Measurements from ENCODE around the gene RIPOR2. TPM values are rescaled to one million over a fixed set of nuclear protein-coding genes. Genes with fewer than 3 reads are reported as not detected.

RIPOR2 gene
- polyA plus RNA-seq, 4 donors: 1.0 to 3.1 (median 1.7) TPM

- FAIRE-seq: no peak
Observed at GRCh38 chr6:24844061-24844460, 91.7 kb downstream of the RIPOR2 start.

GRCh38 chr6:24840187-24840586 lies 95.6 kb downstream of the RIPOR2 start:
- Histone ChIP-seq H3K36me3 (ENCODE audit: control insufficient read depth in 3 of 3, insufficient read depth in 2 of 3, low read depth in 1 of 3, low read length in 3 of 3) (no peaks in the 10 kb centered on the region), H3K27ac (ENCODE audit: low read depth in 1 of 3, low read length in 2 of 3) (no peak overlapping the region), H3K27me3 (ENCODE audit: control insufficient read depth in 3 of 3, insufficient read depth in 3 of 3, low read length in 3 of 3) (no peaks in the 10 kb centered on the region), H3K4me1 (ENCODE audit: control insufficient read depth in 3 of 3, insufficient read depth in 2 of 3, low read depth in 1 of 3, low read length in 2 of 3) (no peaks in the 10 kb centered on the region), H3K9me3 (ENCODE audit: control insufficient read depth in 2 of 2, insufficient read depth in 1 of 2, low read depth in 1 of 2, low read length in 1 of 2) (no peaks in the 10 kb centered on the region), H3K4me3 (ENCODE audit: low read depth in 1 of 3, low read length in 3 of 3) (no peak overlapping the region)
- 65 to 86% (median 70%) methylated on average over 2 of the region's 2 CpGs for WGBS, 3 donors
- DNase-seq: no peak
- no peak for FAIRE-seq

More at GRCh38 chr6:24844061-24844460, 91.7 kb downstream of the RIPOR2 start:
- no peak overlapping the region for H3K27ac ChIP-seq (ENCODE audit: low read depth in 1 of 3, low read length in 2 of 3)
- H3K9me3 ChIP-seq (ENCODE audit: control insufficient read depth in 2 of 2, insufficient read depth in 1 of 2, low read depth in 1 of 2, low read length in 1 of 2): no peaks in the 10 kb centered on the region
- no peak for DNase-seq
- H3K4me3 ChIP-seq (ENCODE audit: low read depth in 1 of 3, low read length in 3 of 3): no peak overlapping the region
- no peaks in the 10 kb centered on the region for H3K27me3 ChIP-seq (ENCODE audit: control insufficient read depth in 3 of 3, insufficient read depth in 3 of 3, low read length in 3 of 3)
- H3K36me3 ChIP-seq (ENCODE audit: control insufficient read depth in 3 of 3, insufficient read depth in 2 of 3, low read depth in 1 of 3, low read length in 3 of 3): peaks cover 0 to 2% (median 0%) of the 10 kb centered on the region in 3 donors
- WGBS, 3 donors: 80 to 88% (median 84%) methylated on average over 1 of the region's 1 CpG
- no peaks in the 10 kb centered on the region for H3K4me1 ChIP-seq (ENCODE audit: control insufficient read depth in 3 of 3, insufficient read depth in 2 of 3, low read depth in 1 of 3, low read length in 2 of 3)

GRCh38 chr6:24838994-24839393 lies 96.8 kb downstream of the RIPOR2 start:
- FAIRE-seq (no peak), DNase-seq (no peak)
- no peak overlapping the region for H3K4me3 ChIP-seq (ENCODE audit: low read depth in 1 of 3, low read length in 3 of 3)
- no peaks in the 10 kb centered on the region for H3K9me3 ChIP-seq (ENCODE audit: control insufficient read depth in 2 of 2, insufficient read depth in 1 of 2, low read depth in 1 of 2, low read length in 1 of 2)
- no peaks in the 10 kb centered on the region for H3K27me3 ChIP-seq (ENCODE audit: control insufficient read depth in 3 of 3, insufficient read depth in 3 of 3, low read length in 3 of 3)
- H3K27ac ChIP-seq (ENCODE audit: low read depth in 1 of 3, low read length in 2 of 3): no peak overlapping the region
- H3K4me1 ChIP-seq (ENCODE audit: control insufficient read depth in 3 of 3, insufficient read depth in 2 of 3, low read depth in 1 of 3, low read length in 2 of 3): no peaks in the 10 kb centered on the region
- no peaks in the 10 kb centered on the region for H3K36me3 ChIP-seq (ENCODE audit: control insufficient read depth in 3 of 3, insufficient read depth in 2 of 3, low read depth in 1 of 3, low read length in 3 of 3)
- WGBS, 3 donors: 79 to 84% (median 83%) methylated on average over 5 of the region's 5 CpGs

GRCh38 chr6:24838081-24838480 lies 97.7 kb downstream of the RIPOR2 start:
- no peaks in the 10 kb centered on the region for H3K27me3 ChIP-seq (ENCODE audit: control insufficient read depth in 3 of 3, insufficient read depth in 3 of 3, low read length in 3 of 3)

GRCh38 chr6:24836109-24836508 lies 99.7 kb downstream of the RIPOR2 start:
- no peak overlapping the region for H3K27ac ChIP-seq (ENCODE audit: low read depth in 1 of 3, low read length in 2 of 3)
- FAIRE-seq (no peak), DNase-seq (no peak)
- no peaks in the 10 kb centered on the region for H3K9me3 ChIP-seq (ENCODE audit: control insufficient read depth in 2 of 2, insufficient read depth in 1 of 2, low read depth in 1 of 2, low read length in 1 of 2)
- 61 to 93% (median 75%) methylated on average over 2 of the region's 2 CpGs for WGBS, 3 donors
- H3K4me1 ChIP-seq (ENCODE audit: control insufficient read depth in 3 of 3, insufficient read depth in 2 of 3, low read depth in 1 of 3, low read length in 2 of 3): no peaks in the 10 kb centered on the region
- H3K36me3 ChIP-seq (ENCODE audit: control insufficient read depth in 3 of 3, insufficient read depth in 2 of 3, low read depth in 1 of 3, low read length in 3 of 3): no peaks in the 10 kb centered on the region
- no peaks in the 10 kb centered on the region for H3K27me3 ChIP-seq (ENCODE audit: control insufficient read depth in 3 of 3, insufficient read depth in 3 of 3, low read length in 3 of 3)
- H3K4me3 ChIP-seq (ENCODE audit: low read depth in 1 of 3, low read length in 3 of 3): no peak overlapping the region

More at GRCh38 chr6:24838081-24838480, 97.7 kb downstream of the RIPOR2 start:
- no peaks in the 10 kb centered on the region for H3K9me3 ChIP-seq (ENCODE audit: control insufficient read depth in 2 of 2, insufficient read depth in 1 of 2, low read depth in 1 of 2, low read length in 1 of 2)
- H3K36me3 ChIP-seq (ENCODE audit: control insufficient read depth in 3 of 3, insufficient read depth in 2 of 3, low read depth in 1 of 3, low read length in 3 of 3): no peaks in the 10 kb centered on the region
- DNase-seq (no peak), FAIRE-seq (no peak)
- 89 to 95% (median 94%) methylated on average over 3 of the region's 3 CpGs for WGBS, 3 donors
- H3K4me3 ChIP-seq (ENCODE audit: low read depth in 1 of 3, low read length in 3 of 3): no peak overlapping the region
- H3K27ac ChIP-seq (ENCODE audit: low read depth in 1 of 3, low read length in 2 of 3): no peak overlapping the region
- H3K4me1 ChIP-seq (ENCODE audit: control insufficient read depth in 3 of 3, insufficient read depth in 2 of 3, low read depth in 1 of 3, low read length in 2 of 3): no peaks in the 10 kb centered on the region

GRCh38 chr6:24833711-24834386 lies 101.9 kb downstream of the RIPOR2 start:
- H3K27ac ChIP-seq (ENCODE audit: low read depth in 1 of 3, low read length in 2 of 3): no peak overlapping the region
- WGBS, 3 donors: 72 to 87% (median 79%) methylated on average over 4 of the region's 4 CpGs
- no peaks in the 10 kb centered on the region for H3K27me3 ChIP-seq (ENCODE audit: control insufficient read depth in 3 of 3, insufficient read depth in 3 of 3, low read length in 3 of 3)
- FAIRE-seq: no peak
- DNase-seq: no peak
- no peak overlapping the region for H3K4me3 ChIP-seq (ENCODE audit: low read depth in 1 of 3, low read length in 3 of 3)
- no peaks in the 10 kb centered on the region for H3K9me3 ChIP-seq (ENCODE audit: control insufficient read depth in 2 of 2, insufficient read depth in 1 of 2, low read depth in 1 of 2, low read length in 1 of 2)
- H3K4me1 ChIP-seq (ENCODE audit: control insufficient read depth in 3 of 3, insufficient read depth in 2 of 3, low read depth in 1 of 3, low read length in 2 of 3): no peaks in the 10 kb centered on the region
- H3K36me3 ChIP-seq (ENCODE audit: control insufficient read depth in 3 of 3, insufficient read depth in 2 of 3, low read depth in 1 of 3, low read length in 3 of 3): no peaks in the 10 kb centered on the region

- DNase-seq: no peak
- FAIRE-seq: no peak
- no peaks in the 10 kb centered on the region for H3K9me3 ChIP-seq (ENCODE audit: control insufficient read depth in 2 of 2, insufficient read depth in 1 of 2, low read depth in 1 of 2, low read length in 1 of 2)
- 92 to 96% (median 94%) methylated on average over 1 of the region's 1 CpG for WGBS, 3 donors
- no peaks in the 10 kb centered on the region for H3K36me3 ChIP-seq (ENCODE audit: control insufficient read depth in 3 of 3, insufficient read depth in 2 of 3, low read depth in 1 of 3, low read length in 3 of 3)
- H3K27me3 ChIP-seq (ENCODE audit: control insufficient read depth in 3 of 3, insufficient read depth in 3 of 3, low read length in 3 of 3): no peaks in the 10 kb centered on the region
- no peak overlapping the region for H3K4me3 ChIP-seq (ENCODE audit: low read depth in 1 of 3, low read length in 3 of 3)
- no peaks in the 10 kb centered on the region for H3K4me1 ChIP-seq (ENCODE audit: control insufficient read depth in 3 of 3, insufficient read depth in 2 of 3, low read depth in 1 of 3, low read length in 2 of 3)
- H3K27ac ChIP-seq (ENCODE audit: low read depth in 1 of 3, low read length in 2 of 3): no peak overlapping the region
Observed at GRCh38 chr6:24832794-24833193, 103.0 kb downstream of the RIPOR2 start.

- no peaks in the 10 kb centered on the region for H3K36me3 ChIP-seq (ENCODE audit: control insufficient read depth in 3 of 3, insufficient read depth in 2 of 3, low read depth in 1 of 3, low read length in 3 of 3)
- no peaks in the 10 kb centered on the region for H3K27me3 ChIP-seq (ENCODE audit: control insufficient read depth in 3 of 3, insufficient read depth in 3 of 3, low read length in 3 of 3)
- H3K27ac ChIP-seq (ENCODE audit: low read depth in 1 of 3, low read length in 2 of 3): no peak overlapping the region
- no peak overlapping the region for H3K4me3 ChIP-seq (ENCODE audit: low read depth in 1 of 3, low read length in 3 of 3)
- H3K9me3 ChIP-seq (ENCODE audit: control insufficient read depth in 2 of 2, insufficient read depth in 1 of 2, low read depth in 1 of 2, low read length in 1 of 2): no peaks in the 10 kb centered on the region
- no peak for FAIRE-seq
- 72 to 84% (median 82%) methylated on average over 10 of the region's 10 CpGs for WGBS, 3 donors
- no peak for DNase-seq
- no peaks in the 10 kb centered on the region for H3K4me1 ChIP-seq (ENCODE audit: control insufficient read depth in 3 of 3, insufficient read depth in 2 of 3, low read depth in 1 of 3, low read length in 2 of 3)
Observed at GRCh38 chr6:24831771-24832716, 103.7 kb downstream of the RIPOR2 start.
